Epidermal melanocyte (primary cell): Measurements from ENCODE around the gene ROR1.

Source experiments
- DNase-seq: peaks from one replicate; pipeline ENCODE4 v3.0.0; 2011; ENCODE audit warnings: low spot score; ENCODE audit not compliant: insufficient read length

Gene ROR1

GRCh38 chr1:63880958-63881576 lies 107.2 kb downstream of the ROR1 start:
- DNase-seq: no peak

- DNase-seq: no peak
Observed at GRCh38 chr1:63882048-63882704, 108.4 kb downstream of the ROR1 start.

DNA sequence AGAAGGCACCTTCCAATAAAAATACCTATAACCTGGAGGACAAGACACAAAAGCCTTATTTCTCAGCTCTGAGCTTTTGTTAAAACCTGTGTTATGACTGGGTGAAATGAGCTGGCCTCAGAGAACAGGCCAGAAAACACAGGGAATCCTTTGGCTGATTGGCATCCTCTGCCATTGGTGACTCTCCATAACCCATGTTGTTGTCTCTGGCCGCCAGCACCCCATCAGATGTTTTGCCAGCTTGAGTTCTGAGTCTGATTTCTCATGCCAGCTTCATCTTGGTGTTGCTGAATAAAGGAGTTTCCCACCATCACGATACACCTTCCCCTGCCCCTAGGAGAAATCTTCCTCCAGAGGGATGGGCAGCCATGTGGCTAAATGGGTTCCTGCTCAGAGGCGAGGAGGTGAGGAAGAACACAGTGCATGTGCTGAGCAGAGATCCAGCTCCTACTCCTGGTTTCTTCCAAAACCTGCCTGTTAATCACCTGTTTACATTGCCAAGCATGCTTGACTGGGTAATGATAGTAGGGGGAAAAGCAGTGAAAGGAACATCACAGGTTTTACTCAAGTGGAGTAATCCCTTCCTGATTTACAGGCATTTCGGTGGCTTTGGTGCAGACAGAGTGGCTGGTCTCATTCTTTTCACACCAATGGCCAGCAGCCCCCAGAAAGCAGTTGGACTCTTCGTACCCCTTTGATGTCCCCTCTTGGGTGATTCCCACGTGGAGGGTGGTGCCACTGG lies 109.8 kb downstream of the ROR1 start:
- no peak for DNase-seq

- no peak for DNase-seq
Observed at GRCh38 chr1:63884486-63884885, 110.7 kb downstream of the ROR1 start.

DNA sequence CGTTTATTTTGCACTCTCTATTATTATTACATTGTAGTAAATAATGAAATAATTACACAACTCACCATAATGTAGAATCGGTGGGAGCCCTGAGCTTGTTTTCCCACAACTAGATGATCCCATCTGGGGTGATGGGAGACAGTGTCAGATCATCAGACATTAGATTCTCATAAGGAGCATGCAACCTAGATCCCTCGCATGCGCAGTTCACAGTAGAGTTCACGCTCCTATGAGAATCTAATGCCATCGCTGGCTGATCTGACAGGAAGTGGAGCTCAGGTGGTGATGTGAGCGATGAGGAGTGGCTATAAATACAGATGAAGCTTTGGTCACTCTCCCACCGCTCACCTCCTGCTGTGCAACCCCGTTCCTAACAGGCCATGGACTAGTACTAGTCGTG lies 112.1 kb downstream of the ROR1 start:
- no peak for DNase-seq

DNA sequence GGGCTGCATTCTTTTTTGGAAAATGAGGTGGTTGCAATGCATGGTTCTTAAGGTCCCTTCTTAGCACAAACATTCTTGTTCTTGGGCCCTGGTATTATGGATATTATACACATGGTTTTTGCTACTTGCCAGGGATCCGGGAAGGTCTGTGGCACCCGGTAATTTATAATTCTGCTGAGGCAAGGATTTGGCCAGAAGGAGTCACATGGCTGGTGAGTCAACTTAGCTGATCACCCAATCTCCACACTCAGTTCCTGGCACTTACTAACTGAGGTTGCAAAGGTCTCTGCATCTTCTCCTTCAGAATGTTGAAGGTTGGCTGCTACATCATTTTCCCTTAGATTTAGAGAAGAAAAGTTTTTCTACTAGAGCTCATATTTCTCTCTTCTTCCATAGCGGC lies 112.5 kb downstream of the ROR1 start:
- no peak for DNase-seq

GRCh38 chr1:63887809-63888208 lies 114.0 kb downstream of the ROR1 start:
- no peak for DNase-seq

- DNase-seq: no peak
Observed at GRCh38 chr1:63888984-63889383, 115.2 kb downstream of the ROR1 start.

DNA sequence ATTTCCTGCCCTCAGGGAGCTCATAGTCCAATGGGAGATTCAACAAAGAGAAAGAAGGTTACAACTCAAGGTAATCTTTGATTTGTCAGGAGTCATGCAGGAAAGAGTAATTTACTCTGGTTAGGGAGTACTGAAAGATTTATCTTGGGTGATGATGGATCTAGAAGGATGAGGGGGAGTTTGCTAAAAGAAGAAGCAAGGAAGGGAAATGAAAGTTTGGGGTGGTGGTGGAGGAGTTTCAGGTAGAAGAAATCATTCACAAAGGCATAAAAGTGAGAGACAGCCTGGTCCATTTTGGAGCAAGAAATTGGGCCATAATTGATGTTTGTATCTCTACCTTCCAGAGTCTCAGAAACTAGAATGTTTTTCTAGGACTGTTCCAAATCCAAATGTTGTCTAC lies 116.7 kb downstream of the ROR1 start:
- DNase-seq: no peak

GRCh38 chr1:63891060-63891690 lies 117.4 kb downstream of the ROR1 start:
- DNase-seq: no peak

GRCh38 chr1:63892632-63893395 lies 119.0 kb downstream of the ROR1 start:
- DNase-seq: no peak

- DNase-seq: no peak
Observed at GRCh38 chr1:63893976-63894375, 120.2 kb downstream of the ROR1 start.

GRCh38 chr1:63894627-63895265 lies 120.9 kb downstream of the ROR1 start:
- DNase-seq: no peak

GRCh38 chr1:63896755-63897154 lies 122.9 kb downstream of the ROR1 start:
- DNase-seq: no peak

GRCh38 chr1:63898428-63899196 lies 124.8 kb downstream of the ROR1 start:
- no peak for DNase-seq

DNA sequence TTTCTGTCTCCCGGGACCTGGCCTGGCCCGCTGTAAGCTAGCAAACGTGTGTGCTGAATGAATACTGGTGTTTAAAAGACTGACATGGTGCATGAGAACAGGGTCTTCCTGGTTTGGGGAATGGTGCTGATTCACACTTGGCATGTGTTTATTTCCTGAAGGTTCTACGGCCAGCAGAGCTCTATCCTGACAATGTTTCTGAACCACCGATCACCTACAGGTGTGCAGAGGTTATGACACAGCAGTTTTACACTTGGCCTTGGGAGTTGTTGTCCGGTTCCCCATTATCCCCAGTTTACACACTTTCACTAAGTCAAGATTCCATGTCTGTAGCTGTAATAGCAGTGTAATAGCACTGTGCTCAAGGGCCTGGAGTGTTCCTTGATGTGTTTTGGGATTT lies 127.3 kb downstream of the ROR1 start:
- DNase-seq: no peak

GRCh38 chr1:63902844-63903589 lies 129.2 kb downstream of the ROR1 start:
- DNase-seq: no peak

- DNase-seq: no peak
Observed at GRCh38 chr1:63903947-63904610, 130.3 kb downstream of the ROR1 start.

- DNase-seq: no peak
Observed at GRCh38 chr1:63904826-63905225, 131.0 kb downstream of the ROR1 start.
